ENCODE results near the gene GSTA3. TPM values are rescaled to one million over a fixed set of nuclear protein-coding genes. Genes with fewer than 3 reads are reported as not detected.

The GSTA3 gene
- total RNA-seq, 1 donor from 2014 or later, result not detected

GRCh38 chr6:52942221-52942620 is 32.7 kb upstream of the GSTA3 start:
- Mint-ChIP-seq H3K4me1 (peaks cover 19% of the 10 kb centered on the region), H3K4me3 (no peak overlapping the region), H3K27me3 (ENCODE audit: low read depth) (no peaks in the 10 kb centered on the region), H3K9me3 (no peaks in the 10 kb centered on the region), H3K27ac (ENCODE audit: unreplicated experiment) (no peak overlapping the region), H3K36me3 (ENCODE audit: low read depth) (no peaks in the 10 kb centered on the region)
- TF ChIP-seq CTCF (conservative IDR thresholded peaks at IDR 0.05), result no peak
- DNase-seq (ENCODE audit: low read depth, low spot score), result no peak

- no peak for TF ChIP-seq CTCF (conservative IDR thresholded peaks at IDR 0.05)
- H3K4me3 Mint-ChIP-seq, result no peak overlapping the region
- no peak for DNase-seq (ENCODE audit: low read depth, low spot score)
- H3K9me3 Mint-ChIP-seq, result peaks cover 2% of the 10 kb centered on the region
- H3K27ac Mint-ChIP-seq (ENCODE audit: unreplicated experiment), result no peak overlapping the region
- H3K4me1 Mint-ChIP-seq, result peaks cover 4% of the 10 kb centered on the region
- H3K36me3 Mint-ChIP-seq (ENCODE audit: low read depth), result no peaks in the 10 kb centered on the region
- H3K27me3 Mint-ChIP-seq (ENCODE audit: low read depth), result no peaks in the 10 kb centered on the region
Measured at GRCh38 chr6:52937908-52938307, 28.4 kb upstream of the GSTA3 start.

- Mint-ChIP-seq H3K9me3 (peaks cover 5% of the 10 kb centered on the region), H3K27ac (ENCODE audit: unreplicated experiment) (no peak overlapping the region), H3K27me3 (ENCODE audit: low read depth) (no peaks in the 10 kb centered on the region), H3K4me3 (no peak overlapping the region), H3K4me1 (no peaks in the 10 kb centered on the region), H3K36me3 (ENCODE audit: low read depth) (no peaks in the 10 kb centered on the region)
- no peak for TF ChIP-seq CTCF (conservative IDR thresholded peaks at IDR 0.05)
- no peak for DNase-seq (ENCODE audit: low read depth, low spot score)
Measured at GRCh38 chr6:52933778-52934177, 24.3 kb upstream of the GSTA3 start.

- Mint-ChIP-seq H3K9me3 (peaks cover 5% of the 10 kb centered on the region), H3K27me3 (ENCODE audit: low read depth) (no peaks in the 10 kb centered on the region), H3K4me3 (no peak overlapping the region), H3K4me1 (no peaks in the 10 kb centered on the region), H3K27ac (ENCODE audit: unreplicated experiment) (no peak overlapping the region), H3K36me3 (ENCODE audit: low read depth) (no peaks in the 10 kb centered on the region)
- TF ChIP-seq CTCF (conservative IDR thresholded peaks at IDR 0.05), result no peak
- DNase-seq (ENCODE audit: low read depth, low spot score), result no peak
Measured at GRCh38 chr6:52931351-52931750, 21.9 kb upstream of the GSTA3 start.

- Mint-ChIP-seq H3K4me1 (no peaks in the 10 kb centered on the region), H3K27me3 (ENCODE audit: low read depth) (no peaks in the 10 kb centered on the region), H3K4me3 (no peak overlapping the region), H3K36me3 (ENCODE audit: low read depth) (no peaks in the 10 kb centered on the region), H3K9me3 (peaks cover 3% of the 10 kb centered on the region), H3K27ac (ENCODE audit: unreplicated experiment) (no peak overlapping the region)
- TF ChIP-seq CTCF (conservative IDR thresholded peaks at IDR 0.05), result no peak
- no peak for DNase-seq (ENCODE audit: low read depth, low spot score)
Measured at GRCh38 chr6:52929321-52930164, 20.0 kb upstream of the GSTA3 start.

Data from neural crest cell (in vitro differentiated cells).